ENCODE measurements around the gene NDFIP2. TPM values are rescaled to one million over a fixed set of nuclear protein-coding genes. Genes with fewer than 3 reads are reported as not detected.

The NDFIP2 gene
- total RNA-seq, 1 experiment from 2014 or later, result 49.6 TPM

GRCh38 chr13:79457948-79458347 lies 23.0 kb upstream of the NDFIP2 start:
- BruUV-seq (replicated peaks), result no TSS peak
- DNase-seq (ENCODE audit: low read depth, low spot score), result no peak
- Histone ChIP-seq H4K20me1 (ENCODE audit: insufficient read depth) (no peaks in the 10 kb centered on the region), H3K4me1 (ENCODE audit: control insufficient read depth in 1 of 2, insufficient read depth in 2 of 2, low read length in 2 of 2) (peaks cover 0 to 6% of the 10 kb centered on the region in 2 experiments; a peak in 1 of 4 replicates), H3K9me3 (ENCODE audit: control insufficient read depth in 1 of 2, insufficient read depth in 1 of 2, low read depth in 1 of 2, low read length in 2 of 2) (no peaks in the 10 kb centered on the region), H3K36me3 (ENCODE audit: control insufficient read depth in 1 of 2, insufficient read depth in 2 of 2, low read length in 2 of 2) (no peaks in the 10 kb centered on the region), H3K4me2 (ENCODE audit: low read length) (no peak overlapping the region), H2AFZ (ENCODE audit: low read depth, low read length, poor library complexity, severe bottlenecking) (no peak overlapping the region), H3K9ac (ENCODE audit: low read length) (no peak overlapping the region), H3K27me3 (ENCODE audit: insufficient read depth, low read length) (no peaks in the 10 kb centered on the region), H3K27ac (ENCODE audit: low read depth, low read length) (no peak overlapping the region), H3K9me2 (ENCODE audit: insufficient read depth) (no peaks in the 10 kb centered on the region), H3K4me3 (replicated peaks in 1 of 2; ENCODE audit: low read depth in 1 of 2, low read length in 2 of 2) (no peak overlapping the region), H3K79me2 (ENCODE audit: insufficient read depth, low read length) (no peaks in the 10 kb centered on the region)
- TF ChIP-seq SRF (IDR thresholded peaks at IDR 0.05; ENCODE audit: low read depth) (no peak), EZH2 (IDR thresholded peaks at IDR 0.05) (no peak), SP1 (IDR thresholded peaks at IDR 0.05; ENCODE audit: low read depth) (no peak), JUND (IDR thresholded peaks at IDR 0.05) (no peak), TCF7L2 (IDR thresholded peaks at IDR 0.05; ENCODE audit: borderline replicate concordance, extremely low read depth, insufficient read depth, insufficient read length) (no peak), FOSL1 (IDR thresholded peaks at IDR 0.05; ENCODE audit: low read depth) (no peak), RAD21 (IDR thresholded peaks at IDR 0.05; ENCODE audit: low read depth) (no peak), EZH2phosphoT487 (IDR thresholded peaks at IDR 0.05; ENCODE audit: borderline replicate concordance) (no peak), ELF1 (IDR thresholded peaks at IDR 0.05; ENCODE audit: borderline replicate concordance, low read depth) (no peak), POLR2A (IDR thresholded peaks at IDR 0.05; ENCODE audit: borderline replicate concordance, extremely low read depth, insufficient read depth, insufficient read length) (no peak), ZFX (IDR thresholded peaks at IDR 0.05) (no peak), MAX (IDR thresholded peaks at IDR 0.05) (no peak), ZNF274 (IDR thresholded peaks at IDR 0.05; ENCODE audit: low read depth, low read length) (no peak), EGR1 (IDR thresholded peaks at IDR 0.05; ENCODE audit: low read depth) (no peak), REST (IDR thresholded peaks at IDR 0.05; ENCODE audit: low read depth) (no peak), SIN3A (IDR thresholded peaks at IDR 0.05; ENCODE audit: low read depth) (no peak), YY1 (IDR thresholded peaks at IDR 0.05; ENCODE audit: extremely low read depth, insufficient replicate concordance, low read depth, low read length) (no peak)
- TF ChIP-seq, protein P1, sequence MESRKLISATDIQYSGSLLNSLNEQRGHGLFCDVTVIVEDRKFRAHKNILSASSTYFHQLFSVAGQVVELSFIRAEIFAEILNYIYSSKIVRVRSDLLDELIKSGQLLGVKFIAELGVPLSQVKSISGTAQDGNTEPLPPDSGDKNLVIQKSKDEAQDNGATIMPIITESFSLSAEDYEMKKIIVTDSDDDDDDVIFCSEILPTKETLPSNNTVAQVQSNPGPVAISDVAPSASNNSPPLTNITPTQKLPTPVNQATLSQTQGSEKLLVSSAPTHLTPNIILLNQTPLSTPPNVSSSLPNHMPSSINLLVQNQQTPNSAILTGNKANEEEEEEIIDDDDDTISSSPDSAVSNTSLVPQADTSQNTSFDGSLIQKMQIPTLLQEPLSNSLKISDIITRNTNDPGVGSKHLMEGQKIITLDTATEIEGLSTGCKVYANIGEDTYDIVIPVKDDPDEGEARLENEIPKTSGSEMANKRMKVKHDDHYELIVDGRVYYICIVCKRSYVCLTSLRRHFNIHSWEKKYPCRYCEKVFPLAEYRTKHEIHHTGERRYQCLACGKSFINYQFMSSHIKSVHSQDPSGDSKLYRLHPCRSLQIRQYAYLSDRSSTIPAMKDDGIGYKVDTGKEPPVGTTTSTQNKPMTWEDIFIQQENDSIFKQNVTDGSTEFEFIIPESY (IDR thresholded peaks at IDR 0.05; ENCODE audit: extremely low read depth, insufficient replicate concordance, low read length), result no peak
- TF ChIP-seq, protein P2, sequence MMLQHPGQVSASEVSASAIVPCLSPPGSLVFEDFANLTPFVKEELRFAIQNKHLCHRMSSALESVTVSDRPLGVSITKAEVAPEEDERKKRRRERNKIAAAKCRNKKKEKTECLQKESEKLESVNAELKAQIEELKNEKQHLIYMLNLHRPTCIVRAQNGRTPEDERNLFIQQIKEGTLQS (IDR thresholded peaks at IDR 0.05), result no peak
- ChIA-PET POLR2A (no interaction called here), CTCF (no interaction called here), RAD21 (ENCODE audit: low non-redundant PET in 1 of 2, low total read pairs in 2 of 2, uncharacterized antibody in 2 of 2, unreplicated experiment in 2 of 2) (no interaction called here)
- intact Hi-C loops (cut with micrococcal nuclease), result no loop called here
- ATAC-seq, result no peak

Measured in HCT116 (cell line).